ENCODE measurements around the gene RARB. TPM values are rescaled to one million over a fixed set of nuclear protein-coding genes. Genes with fewer than 3 reads are reported as not detected.

Gene RARB
- total and polyA plus RNA-seq, 9 donors, result 12.0 to 23.2 (median 16.1) TPM

DNA sequence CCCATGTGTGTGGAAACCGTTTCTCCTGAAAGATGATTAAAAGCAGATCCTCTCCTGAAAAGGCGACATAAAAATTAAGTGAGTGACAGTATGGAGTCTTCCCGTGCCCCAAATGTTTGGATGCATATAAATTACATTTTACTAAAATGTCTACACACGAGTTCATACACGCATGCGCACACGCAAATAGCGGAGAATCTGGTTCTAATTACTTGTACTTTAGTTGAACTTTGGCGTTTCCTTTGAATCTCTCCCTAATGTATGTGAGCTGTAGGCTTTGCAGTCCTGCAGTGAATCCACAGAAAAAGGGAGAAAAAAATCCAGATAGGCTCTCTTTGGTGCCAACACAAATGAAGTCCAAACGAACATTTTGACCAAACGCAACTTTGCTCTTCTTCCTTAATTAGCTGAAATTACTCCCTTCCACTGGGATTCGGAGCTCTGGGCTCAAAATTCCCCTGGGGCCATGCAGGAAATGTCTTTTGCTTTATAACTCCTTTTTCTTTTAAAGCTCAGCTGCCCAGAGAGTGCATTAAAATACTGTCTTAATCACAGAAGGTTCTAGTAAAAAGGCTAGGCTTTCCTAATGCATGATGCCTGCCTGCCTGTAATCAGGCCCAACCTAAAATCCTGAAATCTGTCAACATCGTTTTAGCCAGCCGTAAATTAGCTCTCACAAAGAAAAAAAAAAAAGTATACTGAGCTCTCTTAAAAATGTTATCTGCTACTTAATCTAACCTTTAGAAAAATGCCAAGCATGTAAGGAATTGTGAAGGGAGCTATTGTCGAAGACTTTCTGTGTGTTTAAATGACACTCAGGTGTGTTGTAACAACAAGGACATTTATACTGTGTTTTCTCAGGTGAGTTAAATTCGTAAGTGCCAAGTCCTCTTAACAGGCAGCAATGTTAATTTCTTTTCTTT, 26.2 kb downstream of the RARB start:
- peak overlapping the region; percentile 93 for H3K27ac ChIP-seq (ENCODE audit: low read length)
- H3K4me3 ChIP-seq (ENCODE audit: low read length), result peak overlapping the region; percentile 13
- WGBS (ENCODE audit: insufficient coverage), result 21% methylated on average over 3 of the region's 16 CpGs
- H3K36me3 ChIP-seq (ENCODE audit: control insufficient read depth, insufficient read depth, low read length), result no peaks in the 10 kb centered on the region
- H3K4me1 ChIP-seq (ENCODE audit: control insufficient read depth, insufficient read depth, low read length), result peaks cover 38% of the 10 kb centered on the region
- no peaks in the 10 kb centered on the region for H3K9me3 ChIP-seq (replicated peaks; ENCODE audit: control insufficient read depth, low read depth, low read length)
- peak; percentile 97 for DNase-seq
- no peaks in the 10 kb centered on the region for H3K27me3 ChIP-seq (ENCODE audit: control insufficient read depth, insufficient read depth, low read length)

DNA sequence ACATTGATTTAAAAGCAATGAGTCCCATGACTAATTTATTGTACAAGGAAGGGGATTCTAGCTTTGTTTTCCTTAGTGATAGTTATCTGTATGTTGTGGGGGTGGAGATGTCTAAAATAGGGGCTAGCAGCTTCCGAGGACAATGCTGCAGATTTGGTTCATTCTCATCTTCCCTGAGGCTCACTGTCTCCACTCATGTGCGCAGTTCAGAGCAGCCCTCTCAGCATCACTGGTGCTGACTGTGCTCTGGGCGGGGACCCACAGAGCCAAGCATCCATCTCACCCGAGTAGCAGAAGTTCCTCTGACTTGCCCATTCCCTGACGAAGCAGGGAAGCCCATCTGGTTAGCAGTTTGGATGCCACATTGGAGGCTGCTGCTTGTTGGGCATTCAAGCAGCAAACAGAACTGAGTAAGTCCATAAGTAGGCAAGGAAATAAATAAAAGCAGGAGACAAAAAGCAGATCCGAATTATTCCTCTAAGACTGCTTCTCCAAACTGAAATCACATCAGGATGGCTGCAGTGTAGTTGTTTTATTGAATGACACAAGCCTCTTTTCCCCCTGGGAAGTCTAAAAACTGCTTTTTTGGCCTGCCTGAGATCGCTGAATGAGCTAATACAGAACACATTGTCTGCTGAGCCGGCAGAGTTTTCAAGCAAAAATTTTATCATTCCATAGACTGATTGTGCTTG, 27.5 kb downstream of the RARB start:
- no peaks in the 10 kb centered on the region for H3K36me3 ChIP-seq (ENCODE audit: control insufficient read depth, insufficient read depth, low read length)
- no peaks in the 10 kb centered on the region for H3K27me3 ChIP-seq (ENCODE audit: control insufficient read depth, insufficient read depth, low read length)
- peak overlapping the region; percentile 4 for H3K4me3 ChIP-seq (ENCODE audit: low read length)
- no peaks in the 10 kb centered on the region for H3K9me3 ChIP-seq (replicated peaks; ENCODE audit: control insufficient read depth, low read depth, low read length)
- peaks cover 34% of the 10 kb centered on the region for H3K4me1 ChIP-seq (ENCODE audit: control insufficient read depth, insufficient read depth, low read length)
- H3K27ac ChIP-seq (ENCODE audit: low read length), result peak overlapping the region; percentile 93
- DNase-seq, result peak; percentile 97
- WGBS (ENCODE audit: insufficient coverage), result 15% methylated on average over 4 of the region's 8 CpGs

DNA sequence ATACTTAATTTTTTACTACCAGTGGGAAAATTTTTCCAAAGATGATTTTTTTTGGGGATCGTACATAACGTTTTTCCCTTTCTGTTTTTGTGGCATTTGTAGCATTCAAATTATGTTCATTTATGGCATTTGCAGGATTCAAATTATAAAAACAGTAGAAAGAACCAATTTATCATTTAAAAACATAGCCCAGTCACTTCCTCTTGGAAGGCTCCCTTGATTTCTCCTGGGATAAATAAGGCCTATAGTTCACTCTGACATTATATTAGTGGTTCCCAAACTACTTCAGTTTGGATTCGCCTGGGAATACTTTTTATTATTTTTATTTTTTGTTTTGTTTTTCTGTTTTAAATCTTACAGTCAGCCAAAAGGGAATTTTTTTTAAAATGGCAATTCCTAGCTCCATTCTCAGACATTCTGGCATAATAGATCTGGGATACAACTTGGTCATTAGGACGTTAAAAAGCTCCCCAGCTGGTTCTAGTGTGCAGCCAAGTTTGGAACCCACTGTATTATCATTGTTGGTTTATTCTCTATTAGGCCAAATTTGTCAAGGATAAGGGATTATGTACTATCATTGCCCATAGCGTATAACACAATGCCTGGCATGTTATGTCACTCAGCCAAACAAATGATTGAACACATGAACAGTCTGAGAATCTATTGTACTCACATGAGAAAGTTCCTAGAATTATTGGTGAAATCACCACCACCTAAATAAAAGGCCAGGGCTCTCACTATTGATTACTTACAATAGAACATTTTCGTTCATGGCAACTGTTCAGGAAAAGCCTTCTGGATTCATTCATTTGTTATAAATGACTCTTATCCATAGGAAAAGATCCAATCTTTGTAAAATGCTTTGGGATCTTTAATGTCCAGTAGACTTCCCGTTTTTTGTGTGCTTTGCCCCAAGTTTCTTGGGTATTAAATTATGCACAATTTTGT, 28.9 kb downstream of the RARB start:
- Histone ChIP-seq H3K36me3 (ENCODE audit: control insufficient read depth, insufficient read depth, low read length) (peaks cover 4% of the 10 kb centered on the region), H3K9me3 (replicated peaks; ENCODE audit: control insufficient read depth, low read depth, low read length) (no peaks in the 10 kb centered on the region), H3K4me3 (ENCODE audit: low read length) (no peak overlapping the region), H3K27me3 (ENCODE audit: control insufficient read depth, insufficient read depth, low read length) (no peaks in the 10 kb centered on the region), H3K27ac (ENCODE audit: low read length) (peak overlapping the region; percentile 21), H3K4me1 (ENCODE audit: control insufficient read depth, insufficient read depth, low read length) (peaks cover 34% of the 10 kb centered on the region)
- peak; percentile 81 for DNase-seq
- WGBS (ENCODE audit: insufficient coverage), result no CpG with 5 or more reads among the region's 7 CpGs

DNA sequence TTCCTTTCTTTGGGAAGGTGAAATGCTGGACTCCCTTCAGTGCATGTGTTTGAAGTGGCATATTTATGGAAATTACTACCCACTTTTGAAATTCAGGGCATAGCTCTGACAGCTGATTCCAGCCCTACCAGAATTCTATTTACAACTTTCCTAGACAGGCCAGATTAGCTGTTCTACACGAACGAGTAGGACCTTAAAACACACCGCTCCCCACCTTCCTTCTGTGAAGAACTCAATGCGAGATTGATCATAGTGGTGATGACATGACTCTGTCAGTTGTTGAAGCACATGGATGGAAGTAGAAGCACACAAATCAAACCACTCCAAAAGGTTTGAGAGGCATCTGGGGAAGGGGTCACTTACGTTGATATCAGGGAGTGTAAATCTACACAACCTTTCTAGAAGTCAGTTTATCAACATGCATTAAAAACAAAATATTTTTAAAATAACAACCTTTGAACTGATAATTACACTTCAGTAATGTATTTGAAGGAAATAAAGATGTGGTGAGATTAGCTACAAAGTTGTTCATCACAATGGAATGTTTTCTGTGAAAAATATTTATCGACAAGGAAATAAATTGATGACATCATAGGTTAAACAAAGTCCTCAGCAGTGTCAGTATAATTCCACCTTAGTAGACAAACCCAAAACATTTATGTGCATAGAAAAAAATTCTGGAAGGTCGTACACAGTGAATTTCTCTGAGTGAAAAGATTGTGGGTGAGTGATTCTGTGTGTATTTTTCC, 29.8 kb downstream of the RARB start:
- Histone ChIP-seq H3K27ac (ENCODE audit: low read length) (no peak overlapping the region), H3K4me3 (ENCODE audit: low read length) (no peak overlapping the region), H3K9me3 (replicated peaks; ENCODE audit: control insufficient read depth, low read depth, low read length) (no peaks in the 10 kb centered on the region), H3K36me3 (ENCODE audit: control insufficient read depth, insufficient read depth, low read length) (peaks cover 6% of the 10 kb centered on the region), H3K4me1 (ENCODE audit: control insufficient read depth, insufficient read depth, low read length) (peaks cover 36% of the 10 kb centered on the region), H3K27me3 (ENCODE audit: control insufficient read depth, insufficient read depth, low read length) (no peaks in the 10 kb centered on the region)
- WGBS (ENCODE audit: insufficient coverage), result no CpG with 5 or more reads among the region's 7 CpGs
- DNase-seq, result peak; percentile 50

DNA sequence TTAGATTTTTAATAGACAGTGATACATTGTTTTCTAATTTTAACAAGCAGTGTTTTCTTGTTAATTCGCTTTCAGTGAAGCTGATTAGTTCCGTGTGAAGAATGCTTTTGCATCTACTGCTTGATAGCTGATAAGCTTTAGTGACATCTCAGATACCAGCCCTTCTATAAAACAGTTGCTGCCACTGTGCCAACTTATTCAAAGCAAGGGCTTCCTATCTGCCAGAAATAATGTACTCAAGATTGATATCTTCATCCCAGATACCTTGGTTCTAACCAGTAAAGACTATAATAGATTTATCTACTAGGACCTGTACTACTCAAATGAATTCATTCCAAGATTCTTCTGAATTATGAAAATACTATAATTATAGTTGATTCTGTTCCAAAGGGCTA, 30.4 kb downstream of the RARB start:
- DNase-seq, result no peak
- Histone ChIP-seq H3K27ac (ENCODE audit: low read length) (no peak overlapping the region), H3K27me3 (ENCODE audit: control insufficient read depth, insufficient read depth, low read length) (no peaks in the 10 kb centered on the region), H3K36me3 (ENCODE audit: control insufficient read depth, insufficient read depth, low read length) (peaks cover 6% of the 10 kb centered on the region), H3K9me3 (replicated peaks; ENCODE audit: control insufficient read depth, low read depth, low read length) (no peaks in the 10 kb centered on the region), H3K4me1 (ENCODE audit: control insufficient read depth, insufficient read depth, low read length) (peaks cover 33% of the 10 kb centered on the region), H3K4me3 (ENCODE audit: low read length) (no peak overlapping the region)
- WGBS (ENCODE audit: insufficient coverage), result no CpG with 5 or more reads among the region's 2 CpGs

DNA sequence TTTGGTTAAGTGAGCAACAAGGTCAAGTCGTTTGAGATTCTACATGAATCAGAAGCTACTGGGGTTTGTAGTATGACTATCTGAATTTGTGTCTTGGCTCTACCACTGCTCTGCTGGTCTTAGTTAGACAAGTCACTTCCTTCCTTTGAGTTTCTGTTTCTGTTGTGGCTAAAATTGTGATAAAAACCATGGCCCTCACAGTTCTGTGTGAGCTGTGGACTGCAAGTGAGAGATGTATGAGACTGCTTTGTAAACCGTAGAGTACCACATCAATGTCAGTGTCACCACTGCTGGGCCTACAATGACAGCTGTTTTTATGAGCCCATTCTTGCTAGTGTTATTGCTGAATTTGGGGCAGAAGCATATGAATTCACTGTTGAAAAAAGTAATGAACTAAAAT, 32.7 kb downstream of the RARB start:
- H3K9me3 ChIP-seq (replicated peaks; ENCODE audit: control insufficient read depth, low read depth, low read length), result no peaks in the 10 kb centered on the region
- 80% methylated on average over 1 of the region's 2 CpGs for WGBS (ENCODE audit: insufficient coverage)

DNA sequence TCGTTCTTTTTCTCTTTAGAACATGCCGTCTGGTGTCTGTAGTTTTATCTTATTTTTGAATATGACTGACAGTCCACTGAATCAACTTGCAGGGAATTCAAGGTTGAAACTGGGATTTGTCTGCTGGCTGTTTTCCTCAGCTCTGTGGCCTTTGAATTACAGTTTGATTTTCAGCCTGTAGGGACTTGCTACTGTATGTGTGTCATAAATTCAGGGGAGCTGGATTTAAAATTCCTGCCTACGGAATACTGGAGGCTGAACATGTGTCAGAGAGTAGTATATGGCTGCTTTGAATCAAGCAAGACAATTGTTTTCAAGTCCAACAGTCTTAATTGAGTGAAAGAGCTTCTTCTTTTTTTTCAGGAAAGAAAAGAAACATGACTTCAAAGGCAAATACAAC, 33.9 kb downstream of the RARB start:
- H3K27ac ChIP-seq (ENCODE audit: low read length), result no peak overlapping the region
- H3K4me1 ChIP-seq (ENCODE audit: control insufficient read depth, insufficient read depth, low read length), result peaks cover 10% of the 10 kb centered on the region
- H3K9me3 ChIP-seq (replicated peaks; ENCODE audit: control insufficient read depth, low read depth, low read length), result no peaks in the 10 kb centered on the region
- H3K4me3 ChIP-seq (ENCODE audit: low read length), result no peak overlapping the region
- H3K27me3 ChIP-seq (ENCODE audit: control insufficient read depth, insufficient read depth, low read length), result no peaks in the 10 kb centered on the region
- no CpG with 5 or more reads among the region's 3 CpGs for WGBS (ENCODE audit: insufficient coverage)
- no peak for DNase-seq
- peaks cover 6% of the 10 kb centered on the region for H3K36me3 ChIP-seq (ENCODE audit: control insufficient read depth, insufficient read depth, low read length)

More for the DNA sequence above, 32.7 kb downstream of the RARB start:
- DNase-seq, result no peak
- Histone ChIP-seq H3K36me3 (ENCODE audit: control insufficient read depth, insufficient read depth, low read length) (peaks cover 6% of the 10 kb centered on the region), H3K27ac (ENCODE audit: low read length) (no peak overlapping the region), H3K4me3 (ENCODE audit: low read length) (no peak overlapping the region), H3K27me3 (ENCODE audit: control insufficient read depth, insufficient read depth, low read length) (no peaks in the 10 kb centered on the region), H3K4me1 (ENCODE audit: control insufficient read depth, insufficient read depth, low read length) (peaks cover 16% of the 10 kb centered on the region)

DNA sequence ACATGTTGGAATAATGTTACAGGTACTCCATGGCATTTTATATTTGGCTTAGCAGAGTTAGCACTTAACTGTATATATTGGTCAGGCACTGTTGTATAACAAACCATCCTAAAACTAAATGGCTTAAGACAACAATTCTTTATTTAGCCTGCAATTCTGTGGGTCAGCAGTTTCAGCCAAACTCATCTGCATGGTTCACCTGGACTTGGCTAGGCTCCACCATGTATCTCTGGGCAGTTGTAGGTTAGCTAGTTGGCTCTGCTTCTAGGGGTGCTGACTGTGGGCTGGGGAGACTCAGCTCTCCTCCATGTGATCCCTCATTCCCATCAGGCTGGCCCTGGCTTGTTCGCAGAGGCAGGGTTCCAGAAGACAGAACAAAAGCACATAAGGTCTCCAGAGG, 34.4 kb downstream of the RARB start:
- DNase-seq, result no peak
- peaks cover 6% of the 10 kb centered on the region for H3K4me1 ChIP-seq (ENCODE audit: control insufficient read depth, insufficient read depth, low read length)

DNA sequence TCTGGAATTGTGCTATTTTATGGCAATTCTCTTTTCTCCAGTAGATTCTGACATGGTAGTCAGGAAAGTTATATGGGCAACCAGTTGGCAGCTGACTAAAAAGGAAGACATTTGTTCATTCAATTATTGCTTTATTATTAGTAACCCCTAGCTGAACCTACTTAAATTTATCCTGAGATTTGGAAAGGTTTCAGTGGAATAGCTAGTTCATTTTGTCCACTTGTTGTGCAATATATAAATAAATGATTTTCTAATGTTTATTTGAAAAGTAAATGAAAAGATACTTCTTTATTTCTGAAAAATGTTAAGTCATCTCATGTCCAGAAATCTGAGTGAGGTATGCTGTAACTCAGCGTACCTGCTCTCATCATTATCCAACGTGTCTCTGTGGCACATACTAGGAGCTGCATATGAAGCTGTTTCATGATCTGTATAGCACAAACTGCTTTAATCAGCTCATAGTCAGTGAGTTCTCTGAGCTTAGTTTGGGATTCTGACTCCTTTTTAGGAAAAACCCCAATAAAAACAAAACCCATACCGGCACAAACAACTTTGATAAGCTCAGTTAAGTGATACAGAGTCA, 35.9 kb downstream of the RARB start:
- no peak overlapping the region for H3K27ac ChIP-seq (ENCODE audit: low read length)

More for the DNA sequence above, 34.4 kb downstream of the RARB start:
- H3K9me3 ChIP-seq (replicated peaks; ENCODE audit: control insufficient read depth, low read depth, low read length), result no peaks in the 10 kb centered on the region
- no peak overlapping the region for H3K27ac ChIP-seq (ENCODE audit: low read length)
- no peak overlapping the region for H3K4me3 ChIP-seq (ENCODE audit: low read length)
- WGBS (ENCODE audit: insufficient coverage), result no CpG with 5 or more reads among the region's 1 CpG
- H3K36me3 ChIP-seq (ENCODE audit: control insufficient read depth, insufficient read depth, low read length), result peaks cover 6% of the 10 kb centered on the region
- no peaks in the 10 kb centered on the region for H3K27me3 ChIP-seq (ENCODE audit: control insufficient read depth, insufficient read depth, low read length)

More for the DNA sequence above, 35.9 kb downstream of the RARB start:
- Histone ChIP-seq H3K4me1 (ENCODE audit: control insufficient read depth, insufficient read depth, low read length) (peaks cover 9% of the 10 kb centered on the region), H3K36me3 (ENCODE audit: control insufficient read depth, insufficient read depth, low read length) (peaks cover 6% of the 10 kb centered on the region), H3K9me3 (replicated peaks; ENCODE audit: control insufficient read depth, low read depth, low read length) (no peaks in the 10 kb centered on the region), H3K27me3 (ENCODE audit: control insufficient read depth, insufficient read depth, low read length) (no peaks in the 10 kb centered on the region), H3K4me3 (ENCODE audit: low read length) (no peak overlapping the region)
- no CpG with 5 or more reads among the region's 3 CpGs for WGBS (ENCODE audit: insufficient coverage)
- DNase-seq, result peak; percentile 62
